ENCODE measurements around the gene TAS2R43.
"Not testable (repeated sequence)": the region's sequence is repeated elsewhere in the genome, so short reads cannot be mapped to it uniquely, and the experiment has no call there.

The TAS2R43 gene

DNA sequence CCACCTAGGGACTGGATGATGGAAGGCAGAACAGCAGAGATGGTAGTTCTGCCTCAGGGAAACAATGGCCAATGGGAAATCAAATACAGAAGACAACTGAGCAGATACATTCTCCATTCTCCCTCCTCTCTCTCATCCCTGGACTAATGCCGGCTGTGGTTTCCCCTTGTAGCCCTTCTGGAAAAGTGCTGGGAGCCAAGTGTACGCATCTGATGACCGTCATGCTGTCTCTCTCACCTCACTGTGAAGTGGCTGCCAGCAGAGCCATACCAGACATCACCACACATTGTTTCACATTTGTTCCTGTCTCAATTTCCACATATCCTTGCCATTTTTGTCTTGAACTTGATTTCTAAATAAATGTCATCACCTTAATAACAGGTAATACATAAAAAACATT lies 33.1 kb downstream of the TAS2R43 start:
- DNase-seq: no peak

GRCh38 chr12:11055306-11055705 lies 36.8 kb downstream of the TAS2R43 start:
- no peak for DNase-seq

GRCh38 chr12:11049806-11050531 lies 42.1 kb downstream of the TAS2R43 start:
- DNase-seq: not testable (repeated sequence)

- DNase-seq: not testable (repeated sequence)
Measured at GRCh38 chr12:11041366-11041765, 50.7 kb downstream of the TAS2R43 start.
